ENCODE data around the gene TBX21.

- TF ChIP-seq POLR2A (IDR thresholded peaks at IDR 0.05; ENCODE audit: low read depth, low read length), result no peak
- peak; percentile 39 for TF ChIP-seq CTCF (conservative IDR thresholded peaks at IDR 0.05; ENCODE audit: low read depth, low read length)
- no peak for TF ChIP-seq RFX5 (IDR thresholded peaks at IDR 0.05; ENCODE audit: low read depth, low read length)
- no peak for TF ChIP-seq NFE2L2 (IDR thresholded peaks at IDR 0.05; ENCODE audit: low read depth, low read length)
- TF ChIP-seq USF2 (IDR thresholded peaks at IDR 0.05; ENCODE audit: low read depth, low read length), result no peak
- no peak for TF ChIP-seq FOS (IDR thresholded peaks at IDR 0.05; ENCODE audit: low read depth, low read length)
Observed at GRCh38 chr17:47717261-47717697, 15.8 kb upstream of the TBX21 start.

All from IMR-90 (cell line).